ENCODE data around the gene NDUFA13. TPM values are rescaled to one million over a fixed set of nuclear protein-coding genes. Genes with fewer than 3 reads are reported as not detected.

The NDUFA13 gene
- total RNA-seq, 1 experiment from 2014 or later, result 489 TPM

DNA sequence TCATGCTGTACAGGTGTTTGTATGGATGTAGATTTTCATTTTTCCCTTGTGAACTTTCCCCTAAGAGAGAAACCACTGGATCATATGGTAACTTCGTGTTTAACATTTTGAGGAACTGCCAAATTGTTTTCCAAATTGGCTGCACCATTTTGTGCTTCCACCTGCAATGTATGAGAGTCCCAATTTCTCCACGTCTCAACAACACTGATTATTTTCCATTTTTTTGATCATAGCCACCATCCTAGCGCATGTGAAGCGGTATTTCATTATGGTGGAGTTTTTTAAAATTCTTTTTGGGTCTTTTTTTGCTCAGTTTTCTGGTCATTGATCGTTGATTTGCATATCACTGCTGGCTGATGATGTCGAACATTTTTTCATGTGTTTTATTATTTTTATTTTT is 5.0 kb downstream of the NDUFA13 start:
- no peak overlapping the region for H3K9ac ChIP-seq (ENCODE audit: extremely low read depth, insufficient read length, low read length)
- peaks cover 12% of the 10 kb centered on the region for H3K79me1 ChIP-seq (ENCODE audit: insufficient read depth, low read depth, low read length, poor library complexity, severe bottlenecking)
- no peak overlapping the region for H3K18ac ChIP-seq (ENCODE audit: insufficient read length, low read depth, low read length)
- peaks cover 5% of the 10 kb centered on the region for H3K9me3 ChIP-seq (ENCODE audit: control insufficient read depth, low read depth, low read length)
- H3K4me3 Mint-ChIP-seq, result no peak overlapping the region; a peak in 1 of 5 replicates
- H2BK15ac ChIP-seq (ENCODE audit: low read depth, low read length), result no peak overlapping the region
- no peak overlapping the region for H3K4ac ChIP-seq (ENCODE audit: low read depth, low read length)
- H2AK5ac ChIP-seq (ENCODE audit: insufficient read length, low read length), result no peak overlapping the region
- no peak overlapping the region for H2BK12ac ChIP-seq (ENCODE audit: insufficient read length, low read depth, low read length)
- H2AFZ ChIP-seq (ENCODE audit: low read length), result no peak overlapping the region
- no peaks in the 10 kb centered on the region for H3K27me3 ChIP-seq (ENCODE audit: insufficient read depth, low read length)
- no peak overlapping the region for H3T11ph ChIP-seq (ENCODE audit: low read length)
- no CpG with 5 or more reads among the region's 6 CpGs for WGBS (ENCODE audit: extremely low coverage, insufficient read length, low lambda C conversion rate)
- no peak for DNase-seq
- no peak overlapping the region for H4K5ac ChIP-seq (ENCODE audit: insufficient read length, low read depth, low read length)
- H3K27ac Mint-ChIP-seq, result no peak overlapping the region
- H4K91ac ChIP-seq (ENCODE audit: insufficient read length, low read depth, low read length), result no peak overlapping the region
- H3K27ac ChIP-seq (ENCODE audit: insufficient read length, low read depth, low read length), result no peak overlapping the region
- no peak overlapping the region for H3K4me2 ChIP-seq (ENCODE audit: insufficient read depth, insufficient read length, low read length)
- H4K8ac ChIP-seq (replicated peaks; ENCODE audit: insufficient read length, low read depth, low read length), result no peak overlapping the region
- H3K4me1 ChIP-seq (ENCODE audit: insufficient read depth, low read length), result no peaks in the 10 kb centered on the region
- no peak overlapping the region for H2BK20ac ChIP-seq (ENCODE audit: low read depth, low read length, poor library complexity, severe bottlenecking)
- no peak overlapping the region for H3K56ac ChIP-seq (ENCODE audit: insufficient read length, low read depth, low read length)
- peaks cover 3 to 4% of the 10 kb centered on the region in 2 experiments; a peak in 3 of 5 replicates for H3K9me3 Mint-ChIP-seq
- TF ChIP-seq, protein P1, sequence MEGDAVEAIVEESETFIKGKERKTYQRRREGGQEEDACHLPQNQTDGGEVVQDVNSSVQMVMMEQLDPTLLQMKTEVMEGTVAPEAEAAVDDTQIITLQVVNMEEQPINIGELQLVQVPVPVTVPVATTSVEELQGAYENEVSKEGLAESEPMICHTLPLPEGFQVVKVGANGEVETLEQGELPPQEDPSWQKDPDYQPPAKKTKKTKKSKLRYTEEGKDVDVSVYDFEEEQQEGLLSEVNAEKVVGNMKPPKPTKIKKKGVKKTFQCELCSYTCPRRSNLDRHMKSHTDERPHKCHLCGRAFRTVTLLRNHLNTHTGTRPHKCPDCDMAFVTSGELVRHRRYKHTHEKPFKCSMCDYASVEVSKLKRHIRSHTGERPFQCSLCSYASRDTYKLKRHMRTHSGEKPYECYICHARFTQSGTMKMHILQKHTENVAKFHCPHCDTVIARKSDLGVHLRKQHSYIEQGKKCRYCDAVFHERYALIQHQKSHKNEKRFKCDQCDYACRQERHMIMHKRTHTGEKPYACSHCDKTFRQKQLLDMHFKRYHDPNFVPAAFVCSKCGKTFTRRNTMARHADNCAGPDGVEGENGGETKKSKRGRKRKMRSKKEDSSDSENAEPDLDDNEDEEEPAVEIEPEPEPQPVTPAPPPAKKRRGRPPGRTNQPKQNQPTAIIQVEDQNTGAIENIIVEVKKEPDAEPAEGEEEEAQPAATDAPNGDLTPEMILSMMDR (conservative IDR thresholded peaks at IDR 0.05), result no peak
- no peaks in the 10 kb centered on the region for H4K20me1 ChIP-seq (ENCODE audit: control insufficient read depth, insufficient read depth, insufficient read length)
- H3K79me2 ChIP-seq (ENCODE audit: insufficient read depth, low read length), result peaks cover 11% of the 10 kb centered on the region; the same call in 1 of the 2 replicates
- H3K23me2 ChIP-seq (ENCODE audit: insufficient read length, low read depth, low read length, poor library complexity, severe bottlenecking), result no peaks in the 10 kb centered on the region
- peaks cover 10 to 51% (median 35%) of the 10 kb centered on the region in 3 experiments for H3K36me3 Mint-ChIP-seq (ENCODE audit: insufficient read depth in 1 of 3, low read depth in 3 of 3)
- H3K23ac ChIP-seq (ENCODE audit: insufficient read length, low read depth, low read length), result no peak overlapping the region
- H3K14ac ChIP-seq (ENCODE audit: insufficient read depth, low read length), result no peak overlapping the region
- H2BK5ac ChIP-seq (ENCODE audit: insufficient read length, low read length), result no peak overlapping the region
- peaks cover 8 to 15% of the 10 kb centered on the region in 2 experiments for H3K4me1 Mint-ChIP-seq
- H2BK120ac ChIP-seq (ENCODE audit: low read depth, low read length, poor library complexity, severe bottlenecking), result no peak overlapping the region
- H3K27me3 Mint-ChIP-seq (ENCODE audit: low read depth), result no peaks in the 10 kb centered on the region

Measured in H9 (cell line).